NB4 (cell line): ENCODE results near the gene DDX18.

Source experiments
- POLR2A ChIP-seq: IDR thresholded peaks from 2 replicates; pipeline ENCODE4 v1.6.1; 2011; ENCODE audit warnings: mild to moderate bottlenecking; ENCODE audit not compliant: insufficient read length; ENCODE audit errors: extremely low read depth
- TF ChIP-seq, protein P1 (sequence below): IDR thresholded peaks from one replicate; pipeline ENCODE4 v1.5.1; 2012; ENCODE audit warnings: low read depth, low read length
- TF ChIP-seq, protein P2 (sequence below): IDR thresholded peaks from 2 replicates; pipeline ENCODE4 v1.6.1; 2011; ENCODE audit warnings: low read depth, low read length

DNA sequence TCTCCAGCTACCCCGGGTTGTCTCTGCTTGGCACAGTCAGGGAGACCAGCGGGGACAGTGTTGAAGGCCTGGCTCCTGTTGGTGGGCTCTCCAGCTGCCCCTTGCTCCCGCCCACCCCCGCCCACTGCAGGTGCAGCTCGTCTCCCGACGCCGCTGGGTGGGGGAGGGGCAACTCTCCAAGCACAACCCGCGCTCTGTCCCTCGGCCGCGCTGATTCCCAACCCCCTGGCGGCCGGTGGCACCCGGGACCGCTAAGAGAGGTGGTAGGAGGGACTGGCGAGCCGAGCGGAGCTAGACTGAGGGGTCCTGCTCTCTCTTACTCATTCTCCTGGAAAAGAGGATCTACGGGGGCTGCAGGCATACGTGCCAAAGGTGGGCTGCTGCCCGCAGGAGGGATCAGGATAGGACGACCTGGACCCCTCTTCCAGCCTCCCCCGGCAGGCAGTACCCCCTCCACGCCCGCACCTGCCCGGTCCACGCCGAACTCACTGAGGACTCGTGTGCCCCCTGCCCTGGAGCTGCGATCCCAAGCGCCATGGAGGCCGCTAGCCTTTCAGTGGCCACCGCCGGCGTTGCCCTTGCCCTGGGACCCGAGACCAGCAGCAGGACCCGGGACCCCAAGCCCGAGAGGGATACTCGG is 44.5 kb downstream of the DDX18 start:
- TF ChIP-seq, protein P1, sequence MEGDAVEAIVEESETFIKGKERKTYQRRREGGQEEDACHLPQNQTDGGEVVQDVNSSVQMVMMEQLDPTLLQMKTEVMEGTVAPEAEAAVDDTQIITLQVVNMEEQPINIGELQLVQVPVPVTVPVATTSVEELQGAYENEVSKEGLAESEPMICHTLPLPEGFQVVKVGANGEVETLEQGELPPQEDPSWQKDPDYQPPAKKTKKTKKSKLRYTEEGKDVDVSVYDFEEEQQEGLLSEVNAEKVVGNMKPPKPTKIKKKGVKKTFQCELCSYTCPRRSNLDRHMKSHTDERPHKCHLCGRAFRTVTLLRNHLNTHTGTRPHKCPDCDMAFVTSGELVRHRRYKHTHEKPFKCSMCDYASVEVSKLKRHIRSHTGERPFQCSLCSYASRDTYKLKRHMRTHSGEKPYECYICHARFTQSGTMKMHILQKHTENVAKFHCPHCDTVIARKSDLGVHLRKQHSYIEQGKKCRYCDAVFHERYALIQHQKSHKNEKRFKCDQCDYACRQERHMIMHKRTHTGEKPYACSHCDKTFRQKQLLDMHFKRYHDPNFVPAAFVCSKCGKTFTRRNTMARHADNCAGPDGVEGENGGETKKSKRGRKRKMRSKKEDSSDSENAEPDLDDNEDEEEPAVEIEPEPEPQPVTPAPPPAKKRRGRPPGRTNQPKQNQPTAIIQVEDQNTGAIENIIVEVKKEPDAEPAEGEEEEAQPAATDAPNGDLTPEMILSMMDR, result no peak
- TF ChIP-seq, protein P2, sequence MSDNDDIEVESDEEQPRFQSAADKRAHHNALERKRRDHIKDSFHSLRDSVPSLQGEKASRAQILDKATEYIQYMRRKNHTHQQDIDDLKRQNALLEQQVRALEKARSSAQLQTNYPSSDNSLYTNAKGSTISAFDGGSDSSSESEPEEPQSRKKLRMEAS, result no peak
- no peak for TF ChIP-seq POLR2A
